OCI-LY3 (cell line): ENCODE data around the gene LRP2BP.

Experiments used
- EZH2phosphoT487 ChIP-seq: fragments of 200-600 bp; shearing (Covaris generic); IDR thresholded peaks from 2 replicates; pipeline ENCODE4 v1.6.1; 2018; ENCODE audit warnings: antibody characterized with exemption, mixed run types, low read depth
- TF ChIP-seq, protein P1 (sequence below): fragments of 200-600, 300-600 bp; sonication (generic); IDR thresholded peaks from 2 replicates; pipeline ENCODE4 v1.5.1; 2014; ENCODE audit warnings: antibody characterized with exemption, low read length, low read depth

DNA sequence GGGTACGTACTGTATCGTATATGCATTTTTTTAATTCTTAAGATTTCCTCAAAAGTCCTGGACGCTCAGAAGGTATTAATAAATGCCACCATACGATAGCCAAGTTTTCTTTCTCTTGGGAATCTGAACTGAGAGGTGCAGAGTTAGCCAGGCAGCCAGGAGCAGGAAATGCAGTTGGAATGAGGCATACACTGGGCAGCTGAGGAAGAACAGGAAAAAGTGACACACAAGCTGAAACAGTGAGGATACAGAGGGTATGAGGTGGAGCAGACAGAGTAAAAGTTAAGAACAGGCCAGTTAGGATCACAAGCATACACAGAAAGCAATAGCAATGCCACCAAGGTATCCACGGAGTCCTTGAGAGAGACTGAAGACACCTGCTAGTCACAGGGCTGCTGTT, 16.7 kb upstream of the LRP2BP start:
- TF ChIP-seq, protein P1, sequence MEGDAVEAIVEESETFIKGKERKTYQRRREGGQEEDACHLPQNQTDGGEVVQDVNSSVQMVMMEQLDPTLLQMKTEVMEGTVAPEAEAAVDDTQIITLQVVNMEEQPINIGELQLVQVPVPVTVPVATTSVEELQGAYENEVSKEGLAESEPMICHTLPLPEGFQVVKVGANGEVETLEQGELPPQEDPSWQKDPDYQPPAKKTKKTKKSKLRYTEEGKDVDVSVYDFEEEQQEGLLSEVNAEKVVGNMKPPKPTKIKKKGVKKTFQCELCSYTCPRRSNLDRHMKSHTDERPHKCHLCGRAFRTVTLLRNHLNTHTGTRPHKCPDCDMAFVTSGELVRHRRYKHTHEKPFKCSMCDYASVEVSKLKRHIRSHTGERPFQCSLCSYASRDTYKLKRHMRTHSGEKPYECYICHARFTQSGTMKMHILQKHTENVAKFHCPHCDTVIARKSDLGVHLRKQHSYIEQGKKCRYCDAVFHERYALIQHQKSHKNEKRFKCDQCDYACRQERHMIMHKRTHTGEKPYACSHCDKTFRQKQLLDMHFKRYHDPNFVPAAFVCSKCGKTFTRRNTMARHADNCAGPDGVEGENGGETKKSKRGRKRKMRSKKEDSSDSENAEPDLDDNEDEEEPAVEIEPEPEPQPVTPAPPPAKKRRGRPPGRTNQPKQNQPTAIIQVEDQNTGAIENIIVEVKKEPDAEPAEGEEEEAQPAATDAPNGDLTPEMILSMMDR: no peak
- no peak for TF ChIP-seq EZH2phosphoT487
